ENCODE results near the gene MOB3A. TPM values are rescaled to one million over a fixed set of nuclear protein-coding genes. Genes with fewer than 3 reads are reported as not detected.
A peak's percentile ranks its signal among the peaks of the same experiment; 100 is the strongest.

The MOB3A gene
- total and polyA plus RNA-seq, 2 of the 13 experiments (the other 11 are each of a cell fraction or from before 2014, with no cell fraction given), result 3.5 to 17.8 TPM

- TF ChIP-seq, protein P1, sequence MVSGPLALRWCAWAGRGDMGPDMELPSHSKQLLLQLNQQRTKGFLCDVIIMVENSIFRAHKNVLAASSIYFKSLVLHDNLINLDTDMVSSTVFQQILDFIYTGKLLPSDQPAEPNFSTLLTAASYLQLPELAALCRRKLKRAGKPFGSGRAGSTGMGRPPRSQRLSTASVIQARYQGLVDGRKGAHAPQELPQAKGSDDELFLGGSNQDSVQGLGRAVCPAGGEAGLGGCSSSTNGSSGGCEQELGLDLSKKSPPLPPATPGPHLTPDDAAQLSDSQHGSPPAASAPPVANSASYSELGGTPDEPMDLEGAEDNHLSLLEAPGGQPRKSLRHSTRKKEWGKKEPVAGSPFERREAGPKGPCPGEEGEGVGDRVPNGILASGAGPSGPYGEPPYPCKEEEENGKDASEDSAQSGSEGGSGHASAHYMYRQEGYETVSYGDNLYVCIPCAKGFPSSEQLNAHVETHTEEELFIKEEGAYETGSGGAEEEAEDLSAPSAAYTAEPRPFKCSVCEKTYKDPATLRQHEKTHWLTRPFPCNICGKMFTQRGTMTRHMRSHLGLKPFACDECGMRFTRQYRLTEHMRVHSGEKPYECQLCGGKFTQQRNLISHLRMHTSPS (CRISPR knock-in tag; IDR thresholded peaks at IDR 0.05; ENCODE audit: low read depth), result no peak; the same call in 1 of the 2 replicates
- TF ChIP-seq ZFP37 (CRISPR knock-in tag; IDR thresholded peaks at IDR 0.05; ENCODE audit: borderline replicate concordance) (no peak), ZNF563 (CRISPR knock-in tag; IDR thresholded peaks at IDR 0.05) (0 out of 2 replicates have a peak, but pooled peaks have one; percentile 14), CREBL2 (CRISPR knock-in tag; IDR thresholded peaks at IDR 0.05; ENCODE audit: borderline replicate concordance) (no peak), ZNF570 (CRISPR knock-in tag; IDR thresholded peaks at IDR 0.05; ENCODE audit: borderline replicate concordance) (peak; percentile 67; the same call in 1 of the 2 replicates), IKZF1 (IDR thresholded peaks at IDR 0.05) (no peak), SNAI1 (CRISPR knock-in tag; IDR thresholded peaks at IDR 0.05; ENCODE audit: borderline replicate concordance) (no peak), RFXANK (CRISPR knock-in tag; IDR thresholded peaks at IDR 0.05) (no peak), TGIF2 (CRISPR knock-in tag; IDR thresholded peaks at IDR 0.05) (peak; percentile 70; the same call in 1 of the 2 replicates), ZNF234 (CRISPR knock-in tag; conservative IDR thresholded peaks at IDR 0.05) (0 out of 2 replicates have a peak, but pooled peaks have one; percentile 27), TAF15 (IDR thresholded peaks at IDR 0.05; ENCODE audit: low read depth, low read length, poor library complexity, severe bottlenecking) (no peak), ZBTB7A (CRISPR knock-in tag; IDR thresholded peaks at IDR 0.05) (no peak), SCMH1 (CRISPR knock-in tag; IDR thresholded peaks at IDR 0.05; ENCODE audit: borderline replicate concordance) (no peak), HOXA5 (CRISPR knock-in tag; IDR thresholded peaks at IDR 0.05) (peak; percentile 34), ZNF121 (CRISPR knock-in tag; IDR thresholded peaks at IDR 0.05) (peak; percentile 50; the same call in 1 of the 2 replicates), KMT2A (CRISPR knock-in tag; IDR thresholded peaks at IDR 0.05) (no peak; the same call in 1 of the 2 replicates), RFX5 (IDR thresholded peaks at IDR 0.05; ENCODE audit: low read depth, low read length) (no peak), ZFX (CRISPR knock-in tag; IDR thresholded peaks at IDR 0.05; ENCODE audit: low read depth) (peak; percentile 87), HBP1 (CRISPR knock-in tag; IDR thresholded peaks at IDR 0.05; ENCODE audit: low read depth) (no peak), ZNF180 (CRISPR knock-in tag; IDR thresholded peaks at IDR 0.05; ENCODE audit: borderline replicate concordance, low read depth) (no peak), FUBP1 (CRISPR knock-in tag; IDR thresholded peaks at IDR 0.05; ENCODE audit: borderline replicate concordance) (no peak; the same call in 1 of the 2 replicates)
- TF ChIP-seq, protein P2, sequence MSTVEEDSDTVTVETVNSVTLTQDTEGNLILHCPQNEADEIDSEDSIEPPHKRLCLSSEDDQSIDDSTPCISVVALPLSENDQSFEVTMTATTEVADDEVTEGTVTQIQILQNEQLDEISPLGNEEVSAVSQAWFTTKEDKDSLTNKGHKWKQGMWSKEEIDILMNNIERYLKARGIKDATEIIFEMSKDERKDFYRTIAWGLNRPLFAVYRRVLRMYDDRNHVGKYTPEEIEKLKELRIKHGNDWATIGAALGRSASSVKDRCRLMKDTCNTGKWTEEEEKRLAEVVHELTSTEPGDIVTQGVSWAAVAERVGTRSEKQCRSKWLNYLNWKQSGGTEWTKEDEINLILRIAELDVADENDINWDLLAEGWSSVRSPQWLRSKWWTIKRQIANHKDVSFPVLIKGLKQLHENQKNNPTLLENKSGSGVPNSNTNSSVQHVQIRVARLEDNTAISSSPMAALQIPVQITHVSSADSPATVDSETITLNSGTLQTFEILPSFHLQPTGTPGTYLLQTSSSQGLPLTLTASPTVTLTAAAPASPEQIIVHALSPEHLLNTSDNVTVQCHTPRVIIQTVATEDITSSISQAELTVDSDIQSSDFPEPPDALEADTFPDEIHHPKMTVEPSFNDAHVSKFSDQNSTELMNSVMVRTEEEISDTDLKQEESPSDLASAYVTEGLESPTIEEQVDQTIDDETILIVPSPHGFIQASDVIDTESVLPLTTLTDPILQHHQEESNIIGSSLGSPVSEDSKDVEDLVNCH (CRISPR knock-in tag; IDR thresholded peaks at IDR 0.05), result no peak
These were observed 36.5 kb downstream of the MOB3A start (continued) for GRCh38 chr19:2059422-2060201.

Measured in HepG2 (cell line).